Psoas muscle (tissue), 8 donors: ENCODE data around the gene PCDHA3. TPM values are rescaled to one million over a fixed set of nuclear protein-coding genes. Genes with fewer than 3 reads are reported as not detected.
A peak's percentile ranks its signal among the peaks of the same experiment; 100 is the strongest.

Experiments used
- ATAC-seq, 4 donors: fragments of 200-7000 bp; cut with Tn5 transposase; one replicate each; pipeline ENCODE4 v1.9.1; 2020; ENCODE audit warnings: moderate library complexity in 3 of 4, mild to moderate bottlenecking in 2 of 4
- DNase-seq, 2 donors: peaks; one replicate each; pipeline ENCODE4 v3.0.0-alpha.2; 2020
- H3K27ac ChIP-seq: fragments of 200-600 bp; one replicate; pipeline ENCODE4 v1.8.0; 2022
- H3K27me3 ChIP-seq, 3 donors: fragments of 200-600 bp in 1 of 3; one replicate each; pipeline versions ENCODE4 v1.6.1 to v1.8.0; 2013 to 2022; ENCODE audit warnings: low read length in 2 of 3, mild to moderate bottlenecking in 2 of 3, moderate library complexity in 1 of 3; ENCODE audit not compliant: insufficient read depth in 3 of 3
- H3K36me3 ChIP-seq, 2 donors: fragments of 200-600 bp in 1 of 2; one replicate each; pipeline versions ENCODE4 v1.6.1 to v1.8.0; 2013 to 2022; ENCODE audit warnings: low read depth in 1 of 2, mild to moderate bottlenecking in 1 of 2, moderate library complexity in 1 of 2; ENCODE audit not compliant: insufficient read depth in 1 of 2
- H3K4me1 ChIP-seq: fragments of 200-600 bp; one replicate; pipeline ENCODE4 v1.8.0; 2022
- H3K4me3 ChIP-seq: fragments of 200-600 bp; one replicate; pipeline ENCODE4 v1.8.0; 2022; ENCODE audit warnings: mild to moderate bottlenecking
- H3K9me3 ChIP-seq: fragments of 200-600 bp; one replicate; pipeline ENCODE4 v1.8.0; 2022
- CTCF ChIP-seq: fragments of 200-600 bp; IDR thresholded peaks from one replicate; pipeline ENCODE4 v1.8.0; 2022; ENCODE audit warnings: antibody characterized with exemption
- WGBS, 3 donors: extraction: QIAGEN DNeasy Blood & Tissue Kit; methylation state at CpG; one replicate each; pipeline versions ENCODE4 v1.1.6 to v1.1.7; 2013; 5-methylcytosine and 5-hydroxymethylcytosine counted together
- intact Hi-C, 2 donors: fragments of 100-400 bp; cut with DNase I; formaldehyde crosslinking; loops; one replicate each; pipeline versions ENCODE4 v1.11.0 to v1.14.2; 2022
- long read RNA-seq, 2 donors: library from polyadenylated mRNA; unstranded; transcript quantifications; one replicate each; pipeline ENCODE4 v2.0.0, GENCODE V29; 2021
- polyA plus RNA-seq, 3 donors: library from polyadenylated mRNA; stranded (reverse); fragments of 200-250 nt; gene quantifications; one replicate each; pipeline ENCODE4 v1.2.3, GENCODE V29; 2013
- total RNA-seq, 4 donors: library from RNA; stranded (reverse); fragmentation: NEBNext Ultra II Directional in 2 of 4; extraction: Animal tissue kit (Norgen Biotek cat#: 25700) in 2 of 4; gene quantifications; one replicate each; pipeline versions ENCODE4 v1.2.1 to v1.2.4, GENCODE V29; 2021 to 2023
- donor health status: healthy with polysubstance abuse.
- donor health status: DM: no; HTN: no; CAD: no; lungs with moderate emphysema.
- donor health status: Bipolar disorder and iron deficiency.
- donor health status: healthy.
- donor health status: DM: yes; HTN: yes; CAD: no.
- donor health status: DM: no; HTN: no; CAD: no.
- donor health status: DM: no; HTN: no; CAD: no.
- donor health status: DM: yes; HTN: yes; CAD: no.

The PCDHA3 gene
- total RNA-seq (under 1 TPM in 1 of 4 donors, not detected in 3; 0.12 TPM), polyA plus RNA-seq (under 1 TPM in 1 of 3 donors, not detected in 2; 0.03 TPM)
- long read RNA-seq, donor 1, result 0 reads
- long read RNA-seq, donor 2, result 0 reads

DNA sequence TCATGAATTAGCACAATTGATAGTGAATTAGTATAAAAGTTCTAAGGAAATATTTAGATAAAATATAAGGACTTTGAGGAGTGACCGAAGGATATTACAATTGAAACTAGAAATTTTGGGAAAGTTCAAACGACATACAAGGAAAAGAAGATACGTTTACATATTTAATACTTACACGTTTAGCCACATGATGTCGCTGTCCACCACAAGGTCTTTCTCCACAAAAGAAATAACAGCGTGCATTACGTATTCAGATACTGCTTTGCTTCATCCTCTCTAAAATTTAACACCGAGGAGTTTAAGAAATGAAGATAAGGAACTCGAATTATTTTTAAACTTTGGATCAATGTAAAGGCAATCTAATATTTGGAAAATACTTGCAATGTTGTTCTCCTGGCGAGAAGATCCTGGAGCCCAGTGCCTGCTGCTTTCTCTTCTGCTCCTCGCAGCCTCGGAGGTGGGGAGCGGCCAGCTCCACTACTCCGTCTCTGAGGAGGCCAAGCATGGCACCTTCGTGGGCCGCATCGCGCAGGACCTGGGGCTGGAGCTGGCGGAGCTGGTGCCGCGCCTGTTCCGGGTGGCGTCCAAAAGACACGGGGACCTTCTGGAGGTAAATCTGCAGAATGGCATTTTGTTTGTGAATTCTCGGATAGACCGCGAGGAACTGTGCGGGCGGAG, at the start of gene PCDHA3:
PCDHA3 (plus strand) TSS at position 242 of the 678 bp plus-strand sequence.
- whole genome bisulfite sequencing, 3 donors, result 9 to 16% (median 14%) methylated on average over 29 of the region's 29 CpGs
- ATAC-seq (no peak), DNase-seq (no peak)
- Histone ChIP-seq H3K36me3 (no peaks in the 10 kb centered on the region), H3K4me1 (no peaks in the 10 kb centered on the region), H3K4me3 (peak within 1 kb of the TSS; percentile 35), H3K27me3 (peaks cover 0 to 14% (median 0%) of the 10 kb centered on the region in 3 donors), H3K9me3 (peaks cover 2% of the 10 kb centered on the region), H3K27ac (no peak within 1 kb of the TSS)
- TF ChIP-seq CTCF, result peak; percentile 21
- intact Hi-C loops, result no loop called here

DNA sequence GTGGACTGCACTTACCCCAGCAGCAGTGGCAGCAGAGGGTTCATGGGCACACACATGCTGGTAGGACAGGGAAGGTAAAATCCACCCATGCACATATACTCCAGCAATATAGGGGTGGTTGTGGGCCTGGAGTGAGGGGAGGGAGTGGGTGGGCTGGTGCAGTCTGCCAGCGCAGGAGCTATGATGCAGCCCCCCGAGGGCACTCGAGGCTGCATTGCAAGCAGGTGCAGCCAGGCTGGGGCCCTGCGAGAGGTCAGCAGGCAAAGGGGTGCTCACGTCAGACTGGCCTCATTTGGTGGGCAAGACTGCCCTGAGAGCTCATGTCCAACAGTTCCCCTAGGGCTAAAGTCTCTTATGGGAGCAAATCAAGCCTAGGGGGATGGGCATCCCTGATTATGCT, 47.3 kb upstream of the PCDHA3 start:
- Histone ChIP-seq H3K4me3 (no peak overlapping the region), H3K27ac (no peak overlapping the region), H3K9me3 (peaks cover 23% of the 10 kb centered on the region), H3K4me1 (no peaks in the 10 kb centered on the region), H3K36me3 (no peaks in the 10 kb centered on the region), H3K27me3 (no peaks in the 10 kb centered on the region)
- DNase-seq (no peak), ATAC-seq (no peak)
- intact Hi-C loops, result no loop called here
- 78 to 87% (median 83%) methylated on average over 5 of the region's 5 CpGs for WGBS, 3 donors
- TF ChIP-seq CTCF, result no peak

DNA sequence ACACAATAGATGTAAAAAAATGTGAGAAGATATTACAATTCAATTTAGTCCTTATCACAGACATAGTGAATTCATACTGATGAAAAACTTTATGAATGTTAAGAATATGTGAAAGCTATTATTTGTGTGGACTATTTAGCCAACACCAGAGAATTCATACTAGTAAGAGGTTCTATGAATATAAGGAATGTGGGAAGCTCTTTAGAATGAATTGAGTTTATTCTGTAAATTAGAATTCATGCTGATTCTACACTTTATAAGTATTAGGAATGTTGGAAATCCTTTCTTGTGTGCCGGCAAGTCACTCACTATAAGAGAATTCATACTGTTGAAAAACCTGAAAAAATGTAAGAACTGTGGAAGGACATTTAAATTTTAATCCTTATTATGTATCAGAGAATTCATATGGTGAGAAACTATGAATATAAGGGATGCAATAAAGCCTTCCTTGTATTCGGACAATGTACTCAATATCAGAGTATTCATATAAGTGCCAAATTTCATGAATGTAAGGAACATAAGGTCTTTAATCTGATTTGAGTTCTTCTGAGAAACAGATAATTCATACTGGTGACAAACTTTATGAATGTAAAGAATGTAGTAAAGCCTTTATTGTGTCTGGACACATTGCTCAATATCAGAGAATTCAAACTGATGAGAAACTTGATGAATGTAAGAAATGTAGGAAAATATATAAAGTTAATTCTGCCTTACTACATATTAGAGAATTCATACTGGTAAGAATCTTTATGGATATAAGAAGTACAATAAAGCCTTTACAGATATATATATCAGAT, 36.5 kb upstream of the PCDHA3 start:
- H3K9me3 ChIP-seq, result peaks cover 84% of the 10 kb centered on the region
- no peaks in the 10 kb centered on the region for H3K27me3 ChIP-seq
- H3K4me3 ChIP-seq, result no peak overlapping the region
- no peaks in the 10 kb centered on the region for H3K36me3 ChIP-seq
- intact Hi-C loops, result no loop called here
- no peaks in the 10 kb centered on the region for H3K4me1 ChIP-seq
- no peak for TF ChIP-seq CTCF
- ATAC-seq (no peak), DNase-seq (no peak)
- H3K27ac ChIP-seq, result no peak overlapping the region
- 90 to 94% (median 90%) methylated on average over 2 of the region's 2 CpGs for WGBS, 3 donors

DNA sequence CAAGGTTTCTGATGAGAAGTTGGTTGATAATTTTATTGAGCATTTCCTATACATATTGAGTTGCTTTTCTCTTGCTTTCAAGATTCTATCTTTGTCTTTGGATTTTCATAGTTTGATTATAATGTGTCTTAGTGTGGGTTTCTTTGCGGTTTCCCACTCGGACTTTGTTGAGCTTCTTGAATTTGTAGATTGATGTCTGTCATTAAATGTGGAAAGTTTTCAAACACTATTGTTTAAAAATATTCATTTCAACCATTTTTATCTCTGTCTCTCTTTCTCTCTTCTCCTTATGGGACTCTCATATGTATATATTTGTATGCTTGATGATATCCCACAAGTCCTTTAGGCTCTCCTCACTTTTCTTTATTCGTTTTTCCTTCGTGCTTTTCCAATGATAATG, 33.4 kb upstream of the PCDHA3 start:
- DNase-seq, result no peak
- intact Hi-C loops, result no loop called here
- no peak for ATAC-seq
- Histone ChIP-seq H3K27ac (no peak overlapping the region), H3K4me3 (no peak overlapping the region), H3K27me3 (no peaks in the 10 kb centered on the region), H3K9me3 (peaks cover 83% of the 10 kb centered on the region), H3K4me1 (no peaks in the 10 kb centered on the region), H3K36me3 (no peaks in the 10 kb centered on the region)
- no peak for TF ChIP-seq CTCF
- WGBS, 3 donors, result 83 to 84% (median 83%) methylated on average over 4 of the region's 4 CpGs
